Gastrocnemius medialis (tissue), 4 donors: ENCODE data around the gene SPAAR.

Source experiments
- POLR2A ChIP-seq, 2 donors: fragments of 450-650 bp; IDR thresholded peaks; one replicate each; pipeline ENCODE4 v1.6.1; 2017; ENCODE audit warnings: antibody characterized with exemption in 2 of 2, mild to moderate bottlenecking in 2 of 2, moderate library complexity in 2 of 2
- TF ChIP-seq, protein P1 (sequence below), 5 experiments: fragments of 450-650 bp in 3 of 5; fragments of 200-600 bp in 2 of 5; sonication (generic) in 2 of 5; IDR thresholded peaks in 4 of 5; conservative IDR thresholded peaks in 1 of 5; 1 replicate in 4 of 5; 2 replicates in 1 of 5; pipeline ENCODE4 v1.5.1; 2016 to 2019; ENCODE audit warnings: antibody characterized with exemption in 5 of 5, mild to moderate bottlenecking in 3 of 5, moderate library complexity in 3 of 5

DNA sequence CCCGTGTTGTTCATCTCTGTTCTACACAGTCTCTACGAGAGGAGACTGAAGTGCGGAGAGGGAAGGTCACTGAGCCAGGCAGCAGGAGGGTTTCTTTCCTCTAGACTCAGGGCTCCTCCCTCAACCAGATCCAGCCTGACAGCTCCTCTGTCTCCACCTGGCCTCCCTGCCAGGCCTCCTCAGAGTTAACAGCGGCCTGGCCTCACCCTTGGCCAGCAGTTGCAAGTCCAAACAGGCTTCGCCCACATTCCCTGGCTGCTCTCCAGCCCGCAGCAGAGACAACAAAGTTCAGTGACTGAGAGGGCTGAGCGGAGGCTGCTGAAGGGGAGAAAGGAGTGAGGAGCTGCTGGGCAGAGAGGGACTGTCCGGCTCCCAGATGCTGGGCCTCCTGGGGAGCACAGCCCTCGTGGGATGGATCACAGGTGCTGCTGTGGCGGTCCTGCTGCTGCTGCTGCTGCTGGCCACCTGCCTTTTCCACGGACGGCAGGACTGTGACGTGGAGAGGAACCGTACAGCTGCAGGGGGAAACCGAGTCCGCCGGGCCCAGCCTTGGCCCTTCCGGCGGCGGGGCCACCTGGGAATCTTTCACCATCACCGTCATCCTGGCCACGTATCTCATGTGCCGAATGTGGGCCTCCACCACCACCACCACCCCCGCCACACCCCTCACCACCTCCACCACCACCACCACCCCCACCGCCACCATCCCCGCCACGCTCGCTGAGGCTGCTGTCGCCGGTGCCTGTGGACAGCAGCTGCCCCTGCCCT lies 3.2 kb upstream of the SPAAR start, which contains the start of gene HRCT1:
- TF ChIP-seq POLR2A (IDR thresholded peaks at IDR 0.05): peak in 1 of 2 donors; percentile 8
- TF ChIP-seq, protein P1, sequence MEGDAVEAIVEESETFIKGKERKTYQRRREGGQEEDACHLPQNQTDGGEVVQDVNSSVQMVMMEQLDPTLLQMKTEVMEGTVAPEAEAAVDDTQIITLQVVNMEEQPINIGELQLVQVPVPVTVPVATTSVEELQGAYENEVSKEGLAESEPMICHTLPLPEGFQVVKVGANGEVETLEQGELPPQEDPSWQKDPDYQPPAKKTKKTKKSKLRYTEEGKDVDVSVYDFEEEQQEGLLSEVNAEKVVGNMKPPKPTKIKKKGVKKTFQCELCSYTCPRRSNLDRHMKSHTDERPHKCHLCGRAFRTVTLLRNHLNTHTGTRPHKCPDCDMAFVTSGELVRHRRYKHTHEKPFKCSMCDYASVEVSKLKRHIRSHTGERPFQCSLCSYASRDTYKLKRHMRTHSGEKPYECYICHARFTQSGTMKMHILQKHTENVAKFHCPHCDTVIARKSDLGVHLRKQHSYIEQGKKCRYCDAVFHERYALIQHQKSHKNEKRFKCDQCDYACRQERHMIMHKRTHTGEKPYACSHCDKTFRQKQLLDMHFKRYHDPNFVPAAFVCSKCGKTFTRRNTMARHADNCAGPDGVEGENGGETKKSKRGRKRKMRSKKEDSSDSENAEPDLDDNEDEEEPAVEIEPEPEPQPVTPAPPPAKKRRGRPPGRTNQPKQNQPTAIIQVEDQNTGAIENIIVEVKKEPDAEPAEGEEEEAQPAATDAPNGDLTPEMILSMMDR (IDR thresholded peaks at IDR 0.05 in 4 of 5, conservative IDR thresholded peaks at IDR 0.05 in 1 of 5): no peak
